ENCODE results near the gene MTF2. TPM values are rescaled to one million over a fixed set of nuclear protein-coding genes. Genes with fewer than 3 reads are reported as not detected.

MTF2 gene
- total RNA-seq, 2 donors from 2014 or later = 13.5 to 13.7 TPM

DNA sequence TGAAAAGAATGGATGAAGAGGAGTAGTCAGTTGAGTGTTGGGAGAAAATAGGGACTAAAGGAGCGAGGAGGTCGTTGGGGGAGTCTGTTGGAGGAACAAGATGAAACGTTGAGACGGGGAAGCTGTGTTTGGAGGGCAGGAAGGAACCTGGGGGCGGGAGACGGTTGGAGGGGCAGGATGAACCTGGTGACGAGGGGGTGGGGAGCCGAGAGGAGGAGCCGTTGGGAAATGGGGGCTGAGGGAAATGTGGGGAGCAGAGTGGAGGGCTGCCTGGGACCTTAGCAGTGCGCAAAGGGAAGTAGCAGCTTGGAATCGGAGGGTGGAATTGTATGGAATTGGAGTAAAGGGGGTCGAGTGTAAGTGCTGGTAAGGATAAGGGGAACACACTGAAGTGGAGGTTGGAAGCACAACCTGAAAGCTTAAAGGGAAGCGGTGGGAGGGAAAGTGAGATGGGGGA, 630 bp downstream of the MTF2 start:
- intact Hi-C loops (cut with DNase I) = no loop called here
- H3K4me3 ChIP-seq = peak overlapping the region; percentile 17 to 81
- H3K4me1 ChIP-seq = peaks cover 25% of the 10 kb centered on the region
- peak overlapping the region; percentile 55 to 93 (median 78) for H3K27ac ChIP-seq
- H3K36me3 ChIP-seq (replicated peaks in 1 of 2; ENCODE audit: insufficient read depth in 1 of 2, low read depth in 2 of 2) = no peaks in the 10 kb centered on the region
- no peaks in the 10 kb centered on the region for H3K27me3 ChIP-seq
- DNase-seq (peak in 3 of 4 donors; percentile 9 to 20 (median 13)), ATAC-seq (no peak)
- TF ChIP-seq, protein P1, sequence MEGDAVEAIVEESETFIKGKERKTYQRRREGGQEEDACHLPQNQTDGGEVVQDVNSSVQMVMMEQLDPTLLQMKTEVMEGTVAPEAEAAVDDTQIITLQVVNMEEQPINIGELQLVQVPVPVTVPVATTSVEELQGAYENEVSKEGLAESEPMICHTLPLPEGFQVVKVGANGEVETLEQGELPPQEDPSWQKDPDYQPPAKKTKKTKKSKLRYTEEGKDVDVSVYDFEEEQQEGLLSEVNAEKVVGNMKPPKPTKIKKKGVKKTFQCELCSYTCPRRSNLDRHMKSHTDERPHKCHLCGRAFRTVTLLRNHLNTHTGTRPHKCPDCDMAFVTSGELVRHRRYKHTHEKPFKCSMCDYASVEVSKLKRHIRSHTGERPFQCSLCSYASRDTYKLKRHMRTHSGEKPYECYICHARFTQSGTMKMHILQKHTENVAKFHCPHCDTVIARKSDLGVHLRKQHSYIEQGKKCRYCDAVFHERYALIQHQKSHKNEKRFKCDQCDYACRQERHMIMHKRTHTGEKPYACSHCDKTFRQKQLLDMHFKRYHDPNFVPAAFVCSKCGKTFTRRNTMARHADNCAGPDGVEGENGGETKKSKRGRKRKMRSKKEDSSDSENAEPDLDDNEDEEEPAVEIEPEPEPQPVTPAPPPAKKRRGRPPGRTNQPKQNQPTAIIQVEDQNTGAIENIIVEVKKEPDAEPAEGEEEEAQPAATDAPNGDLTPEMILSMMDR (IDR thresholded peaks at IDR 0.05) = no peak
- no peak for TF ChIP-seq POLR2A (IDR thresholded peaks at IDR 0.05)
- no peaks in the 10 kb centered on the region for H3K9me3 ChIP-seq
- WGBS, 2 donors = 1% methylated on average over 13 of the region's 13 CpGs

DNA sequence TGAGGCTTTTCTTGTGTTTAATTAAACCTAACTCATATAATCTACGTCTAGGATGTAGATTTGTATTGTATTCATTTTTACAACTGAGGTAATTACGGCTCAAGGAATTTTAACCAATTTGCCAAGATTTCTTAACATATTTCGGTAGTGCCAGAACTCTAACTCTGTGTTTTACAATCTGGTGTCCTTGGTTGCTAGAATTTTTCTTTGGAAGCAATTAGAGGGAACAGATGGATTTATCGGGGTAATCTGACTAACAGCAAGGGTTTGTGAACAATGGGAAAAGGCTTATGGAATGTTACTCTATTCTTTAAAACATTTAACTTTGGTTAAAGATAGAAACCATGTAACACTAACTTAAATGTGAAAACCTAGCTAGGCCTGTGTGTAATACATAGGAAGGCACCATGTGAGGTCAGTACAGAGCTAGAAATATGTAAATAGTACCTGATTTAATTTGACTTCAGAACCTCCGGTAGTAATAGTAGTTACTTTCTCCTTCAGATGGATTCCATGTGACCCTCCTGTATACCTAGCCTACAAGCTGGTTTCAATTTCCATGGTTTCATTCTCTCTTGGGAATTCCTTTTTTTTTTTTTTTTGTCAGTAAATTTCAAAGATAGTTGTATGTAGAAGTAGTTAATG, 1.2 kb downstream of the MTF2 start:
- intact Hi-C loops (cut with DNase I) = no loop called here

DNA sequence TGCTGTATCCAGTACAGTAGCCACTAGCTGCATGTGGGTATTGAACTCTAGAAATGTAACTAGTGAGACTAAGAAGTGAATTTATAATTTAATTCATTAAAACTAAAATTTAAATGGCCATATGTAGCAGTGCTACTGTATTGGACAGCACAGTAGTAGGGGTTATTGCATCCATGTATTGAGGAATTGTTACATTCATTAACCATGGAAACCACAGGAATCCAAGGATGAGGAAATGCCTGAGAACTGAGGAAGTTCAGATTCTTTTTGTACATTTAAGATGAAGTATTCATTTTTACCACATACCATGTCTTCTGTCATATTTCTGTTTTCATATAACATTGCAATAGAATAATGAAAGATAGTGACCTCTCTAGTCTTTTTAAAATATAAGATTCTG, 2.6 kb downstream of the MTF2 start:
- no peak for DNase-seq
- H3K4me3 ChIP-seq = no peak overlapping the region
- ATAC-seq = no peak

More for the DNA sequence above, 1.2 kb downstream of the MTF2 start:
- ATAC-seq (peak; percentile 46), DNase-seq (peak in 1 of 4 donors; percentile 6)
- no peaks in the 10 kb centered on the region for H3K27me3 ChIP-seq
- peak overlapping the region in 1 of 2 donors; percentile 81 for H3K4me3 ChIP-seq
- peaks cover 25% of the 10 kb centered on the region for H3K4me1 ChIP-seq
- peak overlapping the region in 3 of 4 donors; percentile 73 to 93 (median 84) for H3K27ac ChIP-seq
- TF ChIP-seq, protein P1 (IDR thresholded peaks at IDR 0.05) = peak; percentile 16 to 55 (median 49)
- no peak for TF ChIP-seq POLR2A (IDR thresholded peaks at IDR 0.05)
- H3K36me3 ChIP-seq (replicated peaks in 1 of 2; ENCODE audit: insufficient read depth in 1 of 2, low read depth in 2 of 2) = no peaks in the 10 kb centered on the region
- WGBS, 2 donors = 1% methylated on average over 5 of the region's 5 CpGs
- H3K9me3 ChIP-seq = no peaks in the 10 kb centered on the region

GRCh38 chr1:93082313-93082712, 3.2 kb downstream of the MTF2 start:
- 85 to 93% methylated on average over 3 of the region's 3 CpGs for WGBS, 2 donors
- no peak for ATAC-seq
- TF ChIP-seq POLR2A (IDR thresholded peaks at IDR 0.05) = no peak
- TF ChIP-seq, protein P1 (IDR thresholded peaks at IDR 0.05) = no peak
- Histone ChIP-seq H3K27ac (no peak overlapping the region), H3K9me3 (no peaks in the 10 kb centered on the region), H3K4me1 (peaks cover 25% of the 10 kb centered on the region), H3K27me3 (no peaks in the 10 kb centered on the region), H3K36me3 (replicated peaks in 1 of 2; ENCODE audit: insufficient read depth in 1 of 2, low read depth in 2 of 2) (peaks cover 0 to 2% of the 10 kb centered on the region in 2 donors), H3K4me3 (no peak overlapping the region)
- intact Hi-C loops (cut with DNase I) = no loop called here
- no peak for DNase-seq

More for the DNA sequence above, 2.6 kb downstream of the MTF2 start:
- Histone ChIP-seq H3K27ac (no peak overlapping the region), H3K27me3 (no peaks in the 10 kb centered on the region), H3K9me3 (no peaks in the 10 kb centered on the region), H3K36me3 (replicated peaks in 1 of 2; ENCODE audit: insufficient read depth in 1 of 2, low read depth in 2 of 2) (peaks cover 0 to 2% of the 10 kb centered on the region in 2 donors), H3K4me1 (peaks cover 25% of the 10 kb centered on the region)
- TF ChIP-seq, protein P1 (IDR thresholded peaks at IDR 0.05) = no peak
- no peak for TF ChIP-seq POLR2A (IDR thresholded peaks at IDR 0.05)
- intact Hi-C loops (cut with DNase I) = no loop called here

GRCh38 chr1:93083979-93084378, 4.9 kb downstream of the MTF2 start:
- H3K4me1 ChIP-seq = peaks cover 25% of the 10 kb centered on the region
- TF ChIP-seq, protein P1 (IDR thresholded peaks at IDR 0.05) = no peak
- TF ChIP-seq POLR2A (IDR thresholded peaks at IDR 0.05) = no peak
- H3K36me3 ChIP-seq (replicated peaks in 1 of 2; ENCODE audit: insufficient read depth in 1 of 2, low read depth in 2 of 2) = peaks cover 0 to 2% of the 10 kb centered on the region in 2 donors
- no peaks in the 10 kb centered on the region for H3K27me3 ChIP-seq
- H3K27ac ChIP-seq = no peak overlapping the region
- no peaks in the 10 kb centered on the region for H3K9me3 ChIP-seq
- DNase-seq (no peak), ATAC-seq (no peak)
- no peak overlapping the region for H3K4me3 ChIP-seq
- intact Hi-C loops (cut with DNase I) = no loop called here
- WGBS, 2 donors = 96 to 100% methylated on average over 2 of the region's 2 CpGs

Data from body of pancreas (tissue), 4 donors.